Vagina (tissue), 2 donors: ENCODE measurements around the gene RNASET2. TPM values are rescaled to one million over a fixed set of nuclear protein-coding genes. Genes with fewer than 3 reads are reported as not detected.

ENCODE experiments used
- DNase-seq, 2 donors: peaks; one replicate each; pipeline ENCODE4 v3.0.0-alpha.2; 2017; ENCODE audit errors: extremely low spot score in 2 of 2
- H3K27ac ChIP-seq: fragments of 200-600 bp; sonication (generic); one replicate; pipeline ENCODE4 v1.5.1; 2019
- H3K27me3 ChIP-seq: fragments of 200-600 bp; sonication (generic); one replicate; pipeline ENCODE4 v1.5.1; 2019
- H3K36me3 ChIP-seq, 2 donors: fragments of 200-600 bp; sonication (generic); one replicate each; pipeline ENCODE4 v1.5.1; 2017 to 2019
- H3K4me1 ChIP-seq: fragments of 200-600 bp; sonication (generic); one replicate; pipeline ENCODE4 v1.5.1; 2019
- H3K4me3 ChIP-seq, 2 donors: fragments of 200-600 bp; sonication (generic); 1 replicate in 1 of 2; 2 replicates in 1 of 2; pipeline ENCODE4 v1.5.1; 2016 to 2019
- H3K9me3 ChIP-seq: fragments of 200-600 bp; sonication (generic); one replicate; pipeline ENCODE4 v1.5.1; 2019
- POLR2A ChIP-seq, 2 donors: fragments of 450-650 bp; IDR thresholded peaks; one replicate each; pipeline ENCODE4 v1.6.1; 2017; ENCODE audit warnings: antibody characterized with exemption in 2 of 2, mild to moderate bottlenecking in 2 of 2, moderate library complexity in 2 of 2
- POLR2AphosphoS5 ChIP-seq, 2 donors: sonication (generic); formaldehyde crosslinking; IDR thresholded peaks; one replicate each; pipeline ENCODE4 v1.9.0; 2017; ENCODE audit warnings: antibody characterized with exemption in 2 of 2, mild to moderate bottlenecking in 2 of 2, low read depth in 1 of 2; ENCODE audit not compliant: insufficient read depth in 1 of 2
- intact Hi-C: fragments of 100-400 bp; cut with DNase I; formaldehyde crosslinking; loops from one replicate; pipeline ENCODE4 v1.15.1; 2023
- total RNA-seq: library from RNA; depleted of rRNA; stranded (reverse); fragments of >200 nt; gene quantifications from one replicate; pipeline ENCODE4 v1.2.3, GENCODE V29; 2016
- TF ChIP-seq, protein P1 (sequence below), 3 experiments: fragments of 450-650 bp in 2 of 3; fragments of 200-600 bp in 1 of 3; sonication (generic) in 1 of 3; IDR thresholded peaks; one replicate each; pipeline ENCODE4 v1.5.1; 2017 to 2019; ENCODE audit warnings: antibody characterized with exemption in 3 of 3, mild to moderate bottlenecking in 2 of 3, moderate library complexity in 2 of 3

The RNASET2 gene
- total RNA-seq, 1 donor from 2014 or later = 31.4 TPM

DNA sequence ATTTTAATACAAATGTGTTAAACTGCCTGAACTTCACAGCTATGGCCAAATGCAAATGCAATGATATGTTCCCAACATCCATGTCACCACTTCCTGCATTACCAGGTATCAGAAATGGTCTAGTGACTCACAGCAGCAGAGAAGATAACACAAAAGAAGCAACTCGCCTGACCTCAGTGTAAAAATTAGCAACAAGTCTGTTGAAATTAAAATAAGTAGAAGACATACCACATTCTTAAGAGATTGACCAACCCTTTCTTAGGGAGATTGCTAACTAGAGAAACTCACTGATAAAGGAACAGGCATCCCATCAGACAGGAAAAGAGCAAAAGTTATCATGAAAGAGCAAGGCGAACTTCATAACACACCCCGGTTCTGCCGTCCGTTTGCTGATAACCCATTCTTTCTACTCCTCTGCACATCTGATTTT is 45.1 kb downstream of the RNASET2 start:
- H3K27me3 ChIP-seq = no peaks in the 10 kb centered on the region
- H3K36me3 ChIP-seq = no peaks in the 10 kb centered on the region
- no peak overlapping the region for H3K4me3 ChIP-seq
- no peak overlapping the region for H3K27ac ChIP-seq
- H3K9me3 ChIP-seq = no peaks in the 10 kb centered on the region
- no peaks in the 10 kb centered on the region for H3K4me1 ChIP-seq
- TF ChIP-seq POLR2AphosphoS5 (IDR thresholded peaks at IDR 0.05; ENCODE audit: insufficient read depth in 1 of 2, low read depth in 1 of 2) (no peak), POLR2A (IDR thresholded peaks at IDR 0.05) (no peak)
- TF ChIP-seq, protein P1, sequence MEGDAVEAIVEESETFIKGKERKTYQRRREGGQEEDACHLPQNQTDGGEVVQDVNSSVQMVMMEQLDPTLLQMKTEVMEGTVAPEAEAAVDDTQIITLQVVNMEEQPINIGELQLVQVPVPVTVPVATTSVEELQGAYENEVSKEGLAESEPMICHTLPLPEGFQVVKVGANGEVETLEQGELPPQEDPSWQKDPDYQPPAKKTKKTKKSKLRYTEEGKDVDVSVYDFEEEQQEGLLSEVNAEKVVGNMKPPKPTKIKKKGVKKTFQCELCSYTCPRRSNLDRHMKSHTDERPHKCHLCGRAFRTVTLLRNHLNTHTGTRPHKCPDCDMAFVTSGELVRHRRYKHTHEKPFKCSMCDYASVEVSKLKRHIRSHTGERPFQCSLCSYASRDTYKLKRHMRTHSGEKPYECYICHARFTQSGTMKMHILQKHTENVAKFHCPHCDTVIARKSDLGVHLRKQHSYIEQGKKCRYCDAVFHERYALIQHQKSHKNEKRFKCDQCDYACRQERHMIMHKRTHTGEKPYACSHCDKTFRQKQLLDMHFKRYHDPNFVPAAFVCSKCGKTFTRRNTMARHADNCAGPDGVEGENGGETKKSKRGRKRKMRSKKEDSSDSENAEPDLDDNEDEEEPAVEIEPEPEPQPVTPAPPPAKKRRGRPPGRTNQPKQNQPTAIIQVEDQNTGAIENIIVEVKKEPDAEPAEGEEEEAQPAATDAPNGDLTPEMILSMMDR (IDR thresholded peaks at IDR 0.05) = no peak
- peak; percentile 27 to 28 for DNase-seq
- intact Hi-C loops = no loop called here

DNA sequence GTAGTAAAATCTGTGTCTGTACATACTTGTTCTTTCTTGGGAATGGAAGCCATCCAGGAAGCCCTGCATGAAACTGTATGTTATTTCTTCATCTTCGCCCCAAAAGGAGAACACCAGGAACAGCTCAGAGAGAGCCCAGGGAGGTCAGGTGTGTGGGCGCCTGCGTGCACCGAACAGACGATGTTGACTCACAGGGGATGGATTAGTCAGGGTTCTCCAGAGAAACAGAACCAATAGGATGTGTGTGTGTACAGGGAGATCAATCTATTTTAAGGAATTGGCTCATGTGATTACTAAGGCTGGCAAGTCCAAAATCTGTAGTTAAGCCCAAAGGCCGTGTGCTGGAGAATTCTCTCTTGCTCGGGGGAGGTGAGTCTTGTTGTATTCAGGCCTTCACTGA is 45.7 kb downstream of the RNASET2 start:
- TF ChIP-seq, protein P1 (IDR thresholded peaks at IDR 0.05) = no peak
- TF ChIP-seq POLR2A (IDR thresholded peaks at IDR 0.05) = no peak
- no peak for TF ChIP-seq POLR2AphosphoS5 (IDR thresholded peaks at IDR 0.05; ENCODE audit: insufficient read depth in 1 of 2, low read depth in 1 of 2)
- intact Hi-C loops = no loop called here
- H3K9me3 ChIP-seq = no peaks in the 10 kb centered on the region

DNA sequence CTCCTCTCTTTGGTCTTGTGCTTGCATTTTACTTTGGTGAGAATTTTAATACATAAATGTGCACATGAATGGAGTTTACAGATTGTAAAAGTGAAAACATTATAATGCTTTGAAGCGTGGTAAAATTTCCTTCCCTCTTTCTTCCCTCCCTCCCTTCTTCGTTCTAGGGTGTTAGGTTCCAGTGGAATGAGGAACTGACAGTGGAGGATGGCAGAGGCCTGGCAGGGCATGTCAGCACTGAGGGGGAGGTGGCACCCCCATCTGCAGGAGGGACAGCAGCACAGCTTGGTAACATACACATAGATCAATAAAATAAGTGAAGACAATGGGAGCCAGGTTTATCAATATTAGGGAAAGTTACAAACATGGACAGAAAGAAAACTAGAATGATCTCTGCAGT is 47.5 kb downstream of the RNASET2 start:
- TF ChIP-seq POLR2A (IDR thresholded peaks at IDR 0.05) (no peak), POLR2AphosphoS5 (IDR thresholded peaks at IDR 0.05; ENCODE audit: insufficient read depth in 1 of 2, low read depth in 1 of 2) (no peak)
- TF ChIP-seq, protein P1 (IDR thresholded peaks at IDR 0.05) = no peak
- no peak overlapping the region for H3K27ac ChIP-seq
- no peaks in the 10 kb centered on the region for H3K9me3 ChIP-seq
- no peak overlapping the region for H3K4me3 ChIP-seq
- H3K4me1 ChIP-seq = no peaks in the 10 kb centered on the region
- DNase-seq = no peak
- no peaks in the 10 kb centered on the region for H3K36me3 ChIP-seq
- intact Hi-C loops = no loop called here
- H3K27me3 ChIP-seq = no peaks in the 10 kb centered on the region

More for the DNA sequence above, 45.7 kb downstream of the RNASET2 start:
- no peaks in the 10 kb centered on the region for H3K36me3 ChIP-seq
- peak in 1 of 2 donors; percentile 42 for DNase-seq
- no peak overlapping the region for H3K4me3 ChIP-seq
- no peaks in the 10 kb centered on the region for H3K4me1 ChIP-seq
- no peaks in the 10 kb centered on the region for H3K27me3 ChIP-seq
- no peak overlapping the region for H3K27ac ChIP-seq

DNA sequence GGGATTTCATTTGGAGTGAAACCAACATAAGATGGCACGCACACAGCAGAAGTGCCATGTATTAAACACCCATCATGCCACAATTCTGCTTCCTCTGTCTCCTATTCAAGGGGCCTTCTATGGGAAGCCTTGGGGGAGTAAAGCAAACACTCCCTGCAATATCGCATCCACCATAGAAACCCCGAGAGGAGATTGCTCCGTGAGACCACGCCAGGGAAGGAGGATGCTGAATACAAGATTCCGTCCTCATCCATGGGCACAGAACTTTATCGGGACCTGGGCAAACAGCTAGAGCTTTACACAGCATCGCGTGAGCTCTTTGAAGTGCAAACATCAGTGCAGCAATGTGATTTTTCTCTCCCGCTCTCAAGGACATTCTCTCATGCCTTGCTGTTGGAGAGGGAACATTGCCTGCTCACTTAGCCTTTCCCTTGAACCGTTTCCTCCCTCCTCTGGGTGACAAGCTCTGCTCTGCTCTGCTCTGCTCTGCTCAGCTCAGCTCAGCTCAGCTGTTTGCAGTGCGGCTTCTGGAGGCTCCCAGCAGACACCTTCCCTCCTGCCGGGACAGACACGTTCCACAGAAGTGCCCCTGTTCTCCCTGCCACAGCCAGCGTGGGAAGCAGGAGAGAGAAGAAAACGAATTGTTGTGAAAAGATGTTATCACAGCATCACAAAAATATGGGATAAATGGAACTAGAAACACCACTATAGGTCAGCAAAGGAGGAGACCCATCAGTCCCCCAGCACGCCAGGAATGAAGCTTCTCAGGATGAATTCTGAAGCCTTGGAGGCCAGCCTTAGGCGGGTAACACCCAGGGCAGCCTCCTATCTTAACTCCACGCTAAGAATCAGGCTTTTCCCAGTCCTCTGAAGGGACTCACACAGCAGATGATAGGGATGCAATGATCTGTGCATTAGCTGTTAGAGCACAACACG is 48.2 kb downstream of the RNASET2 start:
- intact Hi-C loops = no loop called here
- no peak overlapping the region for H3K27ac ChIP-seq
- H3K36me3 ChIP-seq = no peaks in the 10 kb centered on the region
- DNase-seq = peak in 1 of 2 donors; percentile 58
- no peaks in the 10 kb centered on the region for H3K27me3 ChIP-seq
- no peaks in the 10 kb centered on the region for H3K9me3 ChIP-seq
- H3K4me1 ChIP-seq = no peaks in the 10 kb centered on the region
- TF ChIP-seq POLR2A (IDR thresholded peaks at IDR 0.05) = no peak
- TF ChIP-seq POLR2AphosphoS5 (IDR thresholded peaks at IDR 0.05; ENCODE audit: insufficient read depth in 1 of 2, low read depth in 1 of 2) = no peak
- TF ChIP-seq, protein P1 (IDR thresholded peaks at IDR 0.05) = no peak
- no peak overlapping the region for H3K4me3 ChIP-seq

DNA sequence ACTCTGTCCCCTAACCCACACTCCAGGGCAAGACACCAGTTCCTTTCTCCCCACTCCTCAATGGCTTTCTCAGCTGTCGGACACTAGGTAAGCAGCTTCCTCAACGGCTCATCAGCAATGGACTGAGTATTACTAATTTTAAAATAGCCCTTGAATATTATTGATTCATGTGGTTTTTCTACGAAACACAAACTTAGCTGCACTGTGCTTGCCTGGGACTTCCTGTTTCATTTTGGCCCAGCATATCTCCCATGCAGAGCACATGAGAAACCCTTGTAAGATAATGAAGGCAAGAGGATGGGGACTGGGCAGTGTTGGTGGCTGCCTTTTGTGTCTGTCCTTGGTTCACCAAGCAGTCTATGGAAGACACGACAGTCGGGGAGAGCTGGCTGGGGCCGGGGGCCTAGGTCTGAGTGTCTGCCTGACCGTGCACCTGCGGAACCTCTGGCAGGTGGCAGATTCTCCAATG is 48.9 kb downstream of the RNASET2 start:
- no peaks in the 10 kb centered on the region for H3K9me3 ChIP-seq
- intact Hi-C loops = no loop called here
- TF ChIP-seq POLR2A (IDR thresholded peaks at IDR 0.05) (no peak), POLR2AphosphoS5 (IDR thresholded peaks at IDR 0.05; ENCODE audit: insufficient read depth in 1 of 2, low read depth in 1 of 2) (no peak)
- TF ChIP-seq, protein P1 (IDR thresholded peaks at IDR 0.05) = no peak

More for the DNA sequence above, 48.9 kb downstream of the RNASET2 start:
- H3K4me3 ChIP-seq = no peak overlapping the region
- no peak overlapping the region for H3K27ac ChIP-seq
- no peaks in the 10 kb centered on the region for H3K27me3 ChIP-seq
- H3K4me1 ChIP-seq = no peaks in the 10 kb centered on the region
- H3K36me3 ChIP-seq = no peaks in the 10 kb centered on the region
- DNase-seq = peak in 1 of 2 donors; percentile 47
